Tibial artery (tissue), 4 donors: ENCODE results near the gene LMBRD1.
"Not testable (repeated sequence)": the region's sequence is repeated elsewhere in the genome, so short reads cannot be mapped to it uniquely, and the experiment has no call there.

ENCODE experiments used
- DNase-seq, 2 donors: peaks; one replicate each; pipeline ENCODE4 v3.0.0-alpha.2; 2019
- H3K27ac ChIP-seq, 2 donors: fragments of 200-600 bp; sonication (generic) in 1 of 2; 1 replicate in 1 of 2; 2 replicates in 1 of 2; pipeline ENCODE4 v1.5.1; 2018 to 2019; ENCODE audit warnings: mild to moderate bottlenecking in 1 of 2
- H3K27me3 ChIP-seq, 2 donors: fragments of 200-600 bp; sonication (generic) in 1 of 2; one replicate each; pipeline versions ENCODE4 v1.5.1 to v1.6.0; 2016 to 2019
- H3K36me3 ChIP-seq, 3 donors: fragments of 200-600 bp; sonication (generic) in 2 of 3; one replicate each; pipeline ENCODE4 v1.5.1; 2016 to 2019; ENCODE audit warnings: mild to moderate bottlenecking in 2 of 3
- H3K4me1 ChIP-seq, 4 donors: fragments of 200-600 bp; sonication (generic) in 2 of 4; 1 replicate in 3 of 4; 2 replicates in 1 of 4; pipeline ENCODE4 v1.5.1; 2016 to 2019
- H3K4me3 ChIP-seq, 2 donors: fragments of 200-600 bp; sonication (generic) in 1 of 2; 1 replicate in 1 of 2; 2 replicates in 1 of 2; pipeline ENCODE4 v1.5.1; 2018 to 2019; ENCODE audit warnings: mild to moderate bottlenecking in 2 of 2
- H3K9me3 ChIP-seq, 3 donors: fragments of 200-600 bp; sonication (generic) in 1 of 3; one replicate each; pipeline ENCODE4 v1.5.1; 2016 to 2019
- intact Hi-C: fragments of 100-400 bp; cut with DNase I; formaldehyde crosslinking; loops from one replicate; pipeline ENCODE4 v1.15.0; 2023; ENCODE audit warnings: low total_unique reads
- TF ChIP-seq, protein P1 (sequence below), 2 experiments: fragments of 200-600 bp in 1 of 2; fragments of 450-650 bp in 1 of 2; IDR thresholded peaks; one replicate each; pipeline ENCODE4 v1.5.1; 2017 to 2019; ENCODE audit warnings: antibody characterized with exemption in 2 of 2, mild to moderate bottlenecking in 1 of 2, moderate library complexity in 1 of 2

The LMBRD1 gene

DNA sequence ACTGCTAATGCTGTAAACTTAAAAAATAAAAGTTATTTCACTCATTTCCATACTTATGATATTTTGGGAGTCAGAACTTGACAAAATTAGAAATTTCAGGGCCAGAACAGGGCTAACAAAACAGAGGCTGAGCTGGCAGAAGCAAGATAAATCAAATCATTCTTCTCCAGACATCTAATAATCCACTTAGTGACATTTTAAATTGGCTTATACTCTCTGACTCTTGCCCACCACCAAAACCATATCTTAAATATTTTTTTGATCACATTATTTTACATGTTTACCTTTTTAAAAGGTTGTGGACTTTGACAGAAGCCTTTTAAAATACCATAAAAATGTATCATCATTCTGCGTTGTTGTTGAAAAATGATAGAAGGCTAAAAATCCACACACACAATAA lies 116.5 kb downstream of the LMBRD1 start:
- intact Hi-C loops, result no loop called here
- H3K27me3 ChIP-seq, result no peaks in the 10 kb centered on the region
- H3K36me3 ChIP-seq, result peaks cover 13 to 17% (median 14%) of the 10 kb centered on the region in 3 donors
- H3K4me1 ChIP-seq, result no peaks in the 10 kb centered on the region
- DNase-seq, result no peak
- TF ChIP-seq, protein P1, sequence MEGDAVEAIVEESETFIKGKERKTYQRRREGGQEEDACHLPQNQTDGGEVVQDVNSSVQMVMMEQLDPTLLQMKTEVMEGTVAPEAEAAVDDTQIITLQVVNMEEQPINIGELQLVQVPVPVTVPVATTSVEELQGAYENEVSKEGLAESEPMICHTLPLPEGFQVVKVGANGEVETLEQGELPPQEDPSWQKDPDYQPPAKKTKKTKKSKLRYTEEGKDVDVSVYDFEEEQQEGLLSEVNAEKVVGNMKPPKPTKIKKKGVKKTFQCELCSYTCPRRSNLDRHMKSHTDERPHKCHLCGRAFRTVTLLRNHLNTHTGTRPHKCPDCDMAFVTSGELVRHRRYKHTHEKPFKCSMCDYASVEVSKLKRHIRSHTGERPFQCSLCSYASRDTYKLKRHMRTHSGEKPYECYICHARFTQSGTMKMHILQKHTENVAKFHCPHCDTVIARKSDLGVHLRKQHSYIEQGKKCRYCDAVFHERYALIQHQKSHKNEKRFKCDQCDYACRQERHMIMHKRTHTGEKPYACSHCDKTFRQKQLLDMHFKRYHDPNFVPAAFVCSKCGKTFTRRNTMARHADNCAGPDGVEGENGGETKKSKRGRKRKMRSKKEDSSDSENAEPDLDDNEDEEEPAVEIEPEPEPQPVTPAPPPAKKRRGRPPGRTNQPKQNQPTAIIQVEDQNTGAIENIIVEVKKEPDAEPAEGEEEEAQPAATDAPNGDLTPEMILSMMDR (IDR thresholded peaks at IDR 0.05), result no peak
- no peak overlapping the region for H3K27ac ChIP-seq
- H3K9me3 ChIP-seq, result no peaks in the 10 kb centered on the region
- H3K4me3 ChIP-seq, result no peak overlapping the region

DNA sequence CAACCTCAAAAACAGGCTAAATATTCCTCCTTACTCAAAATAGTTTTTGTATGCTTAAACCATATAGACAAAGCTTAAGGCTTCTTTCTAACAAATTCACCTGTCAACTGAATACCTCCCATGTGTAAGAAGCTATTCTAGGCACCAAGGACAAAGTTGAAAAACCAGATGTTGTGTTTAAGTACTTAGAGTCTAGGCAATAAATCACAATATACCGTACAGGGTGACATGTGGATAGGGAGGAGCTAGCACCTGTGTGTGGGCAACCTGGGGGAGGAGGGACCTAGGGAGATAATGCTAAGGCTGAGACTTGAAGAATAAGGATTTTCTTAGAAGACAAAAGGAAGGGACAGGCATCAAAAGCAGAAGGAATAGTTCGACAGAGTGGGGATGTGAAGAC lies 123.5 kb downstream of the LMBRD1 start:
- TF ChIP-seq, protein P1 (IDR thresholded peaks at IDR 0.05), result no peak
- H3K27ac ChIP-seq, result no peak overlapping the region
- no peaks in the 10 kb centered on the region for H3K27me3 ChIP-seq
- peaks cover 46 to 60% (median 53%) of the 10 kb centered on the region in 3 donors for H3K36me3 ChIP-seq
- H3K9me3 ChIP-seq, result no peaks in the 10 kb centered on the region
- DNase-seq, result no peak
- intact Hi-C loops, result no loop called here
- no peaks in the 10 kb centered on the region for H3K4me1 ChIP-seq
- H3K4me3 ChIP-seq, result no peak overlapping the region

DNA sequence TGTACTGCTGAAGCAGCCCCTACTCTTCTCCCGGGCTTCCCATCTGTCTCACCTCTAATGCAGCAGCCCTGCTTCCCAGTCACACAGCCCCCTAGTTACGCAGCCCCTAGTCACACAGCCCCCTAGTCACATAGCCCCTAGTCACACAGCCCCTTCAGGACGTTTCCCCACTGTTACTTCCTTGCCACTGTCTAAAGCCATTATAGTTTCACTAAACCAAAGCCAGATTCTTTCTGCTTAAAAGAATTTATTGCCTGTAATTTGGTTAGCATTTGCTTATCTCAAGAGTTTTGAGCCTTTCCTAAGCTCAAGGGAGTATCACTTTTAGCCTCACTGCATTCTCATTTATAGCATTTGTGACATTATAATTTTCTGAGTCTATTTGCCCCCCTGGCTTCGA lies 127.9 kb downstream of the LMBRD1 start:
- Histone ChIP-seq H3K9me3 (no peaks in the 10 kb centered on the region), H3K4me3 (no peak overlapping the region), H3K4me1 (no peaks in the 10 kb centered on the region), H3K27ac (no peak overlapping the region), H3K36me3 (peaks cover 26 to 34% (median 27%) of the 10 kb centered on the region in 3 donors), H3K27me3 (no peaks in the 10 kb centered on the region)
- intact Hi-C loops, result no loop called here
- TF ChIP-seq, protein P1 (IDR thresholded peaks at IDR 0.05), result no peak
- no peak for DNase-seq

DNA sequence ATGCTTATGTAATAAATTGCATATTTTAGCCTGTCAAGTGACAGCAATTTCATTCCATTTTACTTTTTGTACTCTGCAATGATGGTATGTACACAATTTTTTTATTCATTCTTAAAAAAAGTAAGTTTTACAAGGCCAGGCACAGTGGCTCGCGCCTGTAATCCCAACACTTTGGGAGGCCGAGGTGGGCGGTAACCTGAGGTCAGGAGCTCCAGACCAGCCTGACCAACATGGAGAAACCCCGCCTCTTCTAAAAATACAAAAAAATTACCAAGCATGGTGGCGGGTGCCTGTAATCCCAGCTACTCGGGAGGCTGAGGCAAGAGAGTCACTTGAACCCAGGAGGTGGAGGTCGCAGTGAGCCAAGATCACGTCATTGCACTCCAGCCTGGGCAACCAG lies 130.0 kb downstream of the LMBRD1 start:
- H3K4me3 ChIP-seq, H3K4me1 ChIP-seq, H3K27ac ChIP-seq, intact Hi-C loops, DNase-seq, H3K27me3 ChIP-seq, H3K9me3 ChIP-seq: not testable (repeated sequence)
- peaks cover 5 to 13% (median 6%) of the 10 kb centered on the region in 3 donors for H3K36me3 ChIP-seq

DNA sequence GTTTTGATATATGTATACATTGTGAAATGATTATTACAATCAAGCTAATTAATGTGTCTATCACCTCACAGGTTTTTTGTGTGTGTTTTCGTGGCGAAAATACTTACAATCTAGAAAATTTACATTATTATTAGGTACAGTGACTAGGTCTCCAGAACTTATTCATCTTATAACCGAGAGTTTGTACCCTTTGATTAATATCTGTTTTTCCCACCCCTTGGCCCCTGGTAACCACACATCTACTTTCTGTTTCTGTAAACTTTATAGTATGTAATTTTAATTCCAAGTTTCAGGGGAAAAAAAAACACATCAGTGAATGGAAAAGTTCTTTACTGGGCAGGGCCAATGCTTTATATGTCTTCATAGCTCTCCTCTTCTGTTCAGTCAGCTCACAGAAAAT lies 131.4 kb downstream of the LMBRD1 start:
- Histone ChIP-seq H3K27me3 (no peaks in the 10 kb centered on the region), H3K4me1 (no peaks in the 10 kb centered on the region), H3K9me3 (no peaks in the 10 kb centered on the region), H3K4me3 (no peak overlapping the region), H3K27ac (no peak overlapping the region), H3K36me3 (no peaks in the 10 kb centered on the region)
- no peak for DNase-seq
- TF ChIP-seq, protein P1 (IDR thresholded peaks at IDR 0.05), result no peak
- intact Hi-C loops, result no loop called here

DNA sequence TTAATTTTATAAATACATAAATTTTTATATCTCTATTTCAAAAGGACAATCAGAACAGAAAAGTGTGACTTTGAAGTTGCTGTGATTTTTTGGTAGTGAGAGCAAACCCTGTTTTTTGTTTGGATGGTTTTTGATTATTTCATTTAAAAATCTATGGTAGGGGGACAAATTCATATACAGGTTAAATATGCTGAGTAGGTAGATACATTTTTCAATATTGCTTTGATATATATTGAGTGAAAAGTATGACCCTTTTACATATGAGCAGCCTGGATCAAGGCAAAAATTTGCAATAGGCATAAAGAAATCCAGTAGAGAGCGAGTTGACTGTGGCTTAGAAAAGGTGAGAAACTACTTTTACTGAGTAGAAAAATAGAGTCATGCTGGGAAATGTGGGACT lies 132.3 kb downstream of the LMBRD1 start:
- Histone ChIP-seq H3K36me3 (no peaks in the 10 kb centered on the region), H3K27ac (no peak overlapping the region), H3K4me1 (no peaks in the 10 kb centered on the region), H3K9me3 (no peaks in the 10 kb centered on the region), H3K27me3 (no peaks in the 10 kb centered on the region), H3K4me3 (no peak overlapping the region)
- DNase-seq, result no peak
- TF ChIP-seq, protein P1 (IDR thresholded peaks at IDR 0.05), result no peak
- intact Hi-C loops, result no loop called here
